Stimulated activated naive B cell treated with anti-CD40 and anti-IgM and Interleukin-4, amounts not matched to agents 10 μg/mL and 1 μg/mL and 100 μg/mL, for 72 hours (primary cell): ENCODE results near the gene PIM1.
A peak's percentile ranks its signal among the peaks of the same experiment; 100 is the strongest.

ENCODE experiments used
- ATAC-seq, 2 donors: fragments of 150-1000 bp; cut with Tn5 transposase; replicated peaks; 2 replicates each; pipeline ENCODE4 v1.10.0; 2021; ENCODE audit warnings: moderate library complexity in 1 of 2
- DNase-seq: peaks from one replicate; pipeline ENCODE4 v3.0.0; 2021
- H3K27ac Mint-ChIP-seq: one replicate; pipeline ENCODE4 v1.8.0; 2022; ENCODE audit warnings: mild to moderate bottlenecking, mixed read lengths
- H3K27me3 Mint-ChIP-seq, 2 donors: one replicate each; pipeline ENCODE4 v1.8.0; 2022; ENCODE audit warnings: mixed read lengths in 2 of 2
- H3K36me3 Mint-ChIP-seq, 2 donors: one replicate each; pipeline ENCODE4 v1.8.0; 2022; ENCODE audit warnings: mixed read lengths in 2 of 2, mild to moderate bottlenecking in 1 of 2
- H3K4me1 Mint-ChIP-seq, 2 donors: one replicate each; pipeline ENCODE4 v1.8.0; 2022; ENCODE audit warnings: mixed read lengths in 2 of 2, mild to moderate bottlenecking in 1 of 2
- H3K4me3 Mint-ChIP-seq, 2 donors: one replicate each; pipeline ENCODE4 v1.8.0; 2022; ENCODE audit warnings: mild to moderate bottlenecking in 2 of 2, mixed read lengths in 2 of 2, moderate library complexity in 1 of 2
- H3K9me3 Mint-ChIP-seq, 2 donors: one replicate each; pipeline ENCODE4 v1.8.0; 2022; ENCODE audit warnings: mixed read lengths in 2 of 2, mild to moderate bottlenecking in 1 of 2

Gene PIM1

DNA sequence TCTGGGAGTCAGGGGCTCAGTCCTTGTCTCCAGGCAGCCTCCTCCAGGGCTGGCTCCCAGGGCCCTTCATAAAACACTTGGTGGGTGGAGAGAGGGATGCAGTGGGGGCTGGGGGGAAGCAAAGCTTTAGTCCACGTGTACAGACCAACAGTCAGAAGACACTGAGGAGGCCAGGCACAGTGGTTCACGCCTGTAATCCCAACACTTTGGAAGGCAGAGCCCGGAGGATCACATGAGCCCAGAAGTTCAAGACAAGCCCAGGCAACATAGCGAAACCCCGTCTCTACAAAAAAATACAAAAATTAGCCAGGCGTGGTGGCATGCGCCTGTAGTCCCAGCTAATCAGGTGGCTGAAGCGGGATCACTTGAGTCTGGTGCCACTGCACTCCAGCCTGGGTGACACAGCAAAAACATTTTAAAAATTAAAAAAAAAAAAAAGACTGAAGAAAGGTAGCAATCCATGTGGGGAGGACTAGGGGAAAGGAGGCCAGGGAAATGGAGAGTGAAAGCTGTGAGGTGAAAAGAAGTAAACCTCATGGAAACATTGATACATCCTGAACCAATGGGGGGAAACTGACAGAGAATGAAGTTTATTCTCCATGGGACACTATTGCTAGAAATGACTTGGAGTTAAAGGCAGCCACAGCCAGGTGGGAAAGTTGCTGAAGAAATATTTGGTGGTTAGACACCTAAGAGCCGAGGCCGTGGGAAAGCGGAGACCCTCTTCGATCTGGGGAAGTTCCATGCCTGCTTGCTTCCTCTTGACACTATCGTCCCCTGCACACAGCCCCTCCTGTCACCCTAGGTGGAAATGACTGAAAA, 35.4 kb downstream of the PIM1 start:
- Mint-ChIP-seq H3K27ac (no peak overlapping the region), H3K27me3 (peaks cover 9 to 26% of the 10 kb centered on the region in 2 donors), H3K4me3 (no peak overlapping the region), H3K9me3 (no peaks in the 10 kb centered on the region), H3K36me3 (no peaks in the 10 kb centered on the region), H3K4me1 (peaks cover 25 to 36% of the 10 kb centered on the region in 2 donors)
- no peak for DNase-seq
- ATAC-seq: peak; percentile 20 to 43

DNA sequence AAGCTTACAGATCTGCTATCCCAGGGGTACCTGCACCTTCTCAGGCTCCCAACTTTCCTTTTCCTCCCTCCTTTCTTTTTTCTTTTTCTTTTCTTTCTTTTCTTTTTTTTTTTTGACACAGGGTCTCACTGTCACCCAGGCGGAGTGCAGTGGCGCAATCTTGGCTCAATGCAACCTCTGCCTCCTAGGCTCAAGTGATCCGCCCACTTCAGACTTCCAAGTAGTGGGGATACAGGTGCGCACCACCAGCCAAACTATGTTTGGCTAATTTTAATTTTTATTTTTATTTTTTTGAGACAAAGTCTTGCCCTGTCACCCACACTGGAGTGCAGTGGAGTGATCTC, 36.0 kb downstream of the PIM1 start:
- no peaks in the 10 kb centered on the region for H3K36me3 Mint-ChIP-seq
- H3K4me1 Mint-ChIP-seq: peaks cover 27 to 40% of the 10 kb centered on the region in 2 donors
- no peak overlapping the region for H3K4me3 Mint-ChIP-seq
- no peak overlapping the region for H3K27ac Mint-ChIP-seq
- DNase-seq: no peak
- ATAC-seq: no peak
- H3K27me3 Mint-ChIP-seq: peaks cover 9 to 23% of the 10 kb centered on the region in 2 donors
- no peaks in the 10 kb centered on the region for H3K9me3 Mint-ChIP-seq

DNA sequence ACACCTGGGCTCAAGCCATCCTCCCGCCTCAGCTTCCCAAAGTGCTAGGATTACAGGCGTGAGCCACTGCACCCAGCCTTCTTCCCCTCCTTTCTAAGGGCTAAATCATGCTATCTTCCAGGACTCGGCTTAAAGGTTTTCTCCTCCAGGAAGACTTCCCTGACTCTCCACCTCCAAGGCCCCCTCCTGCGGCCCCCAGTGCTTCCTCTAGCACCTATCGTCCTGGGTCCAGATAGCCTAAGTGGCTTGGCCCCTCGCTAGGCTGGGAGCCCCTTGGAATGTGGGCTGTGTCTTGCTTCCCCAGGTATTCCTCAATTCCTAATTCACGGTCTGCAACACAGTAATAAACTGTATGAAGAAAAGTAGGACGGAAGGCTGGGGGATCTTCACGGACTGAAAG, 36.7 kb downstream of the PIM1 start:
- ATAC-seq (no peak), DNase-seq (no peak)
- Mint-ChIP-seq H3K27ac (no peak overlapping the region), H3K36me3 (no peaks in the 10 kb centered on the region), H3K4me3 (no peak overlapping the region), H3K27me3 (peaks cover 9 to 23% of the 10 kb centered on the region in 2 donors), H3K9me3 (no peaks in the 10 kb centered on the region), H3K4me1 (peaks cover 27 to 40% of the 10 kb centered on the region in 2 donors)

DNA sequence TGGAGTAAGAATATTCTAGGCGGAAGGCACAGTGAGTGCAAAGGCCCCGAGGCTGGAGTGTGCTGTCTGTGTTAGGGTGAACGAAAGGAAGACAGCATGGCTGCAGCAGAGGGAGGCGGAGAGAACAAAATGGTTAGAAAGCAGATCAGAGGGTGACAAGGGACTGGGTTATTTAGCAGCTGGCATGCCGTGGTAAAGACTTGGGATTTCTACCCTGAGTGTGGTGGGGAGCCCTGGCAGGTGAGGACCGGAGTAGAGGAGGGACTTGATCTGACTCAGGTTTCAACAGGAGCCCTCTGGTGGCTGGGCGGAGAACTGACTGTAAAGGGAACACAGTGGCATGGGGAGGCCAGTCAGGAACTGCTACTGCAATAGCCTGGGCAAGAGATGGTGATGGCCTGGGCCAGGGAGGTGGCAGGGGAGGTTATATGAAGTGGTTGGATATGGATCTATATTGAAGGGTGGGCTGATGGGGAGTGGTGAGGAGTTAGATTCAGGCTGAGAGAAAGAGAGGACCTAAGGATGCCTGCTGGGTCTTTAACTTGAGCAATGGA, 38.0 kb downstream of the PIM1 start:
- Mint-ChIP-seq H3K4me3 (no peak overlapping the region), H3K27me3 (peaks cover 9 to 23% of the 10 kb centered on the region in 2 donors), H3K4me1 (peaks cover 22 to 34% of the 10 kb centered on the region in 2 donors), H3K36me3 (no peaks in the 10 kb centered on the region), H3K9me3 (no peaks in the 10 kb centered on the region), H3K27ac (no peak overlapping the region)
- DNase-seq: peak; percentile 71
- peak; percentile 85 to 86 for ATAC-seq

DNA sequence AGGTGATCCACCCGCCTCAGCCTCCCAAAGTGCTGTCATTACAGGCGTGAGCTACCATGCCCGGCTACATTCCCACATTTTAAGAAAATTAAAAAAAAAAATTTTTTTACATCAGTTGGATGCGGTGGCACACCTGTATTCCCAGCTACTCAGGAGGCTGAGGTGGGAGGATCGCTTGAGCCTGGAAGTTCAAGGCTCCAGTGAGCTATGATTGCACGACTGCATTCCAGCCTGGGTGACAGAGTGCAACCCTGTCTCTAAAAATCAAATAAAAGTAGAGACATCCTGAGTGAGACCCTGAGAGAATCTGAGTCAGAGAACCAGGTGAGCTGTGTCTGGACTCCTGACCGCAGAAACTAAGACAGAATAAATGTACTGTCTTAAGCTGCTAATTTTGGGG, 38.8 kb downstream of the PIM1 start:
- no peak overlapping the region for H3K4me3 Mint-ChIP-seq
- ATAC-seq (no peak), DNase-seq (no peak)
- H3K27ac Mint-ChIP-seq: no peak overlapping the region
- H3K9me3 Mint-ChIP-seq: no peaks in the 10 kb centered on the region
- no peaks in the 10 kb centered on the region for H3K36me3 Mint-ChIP-seq
- H3K4me1 Mint-ChIP-seq: peaks cover 20 to 33% of the 10 kb centered on the region in 2 donors
- H3K27me3 Mint-ChIP-seq: peaks cover 9 to 23% of the 10 kb centered on the region in 2 donors

DNA sequence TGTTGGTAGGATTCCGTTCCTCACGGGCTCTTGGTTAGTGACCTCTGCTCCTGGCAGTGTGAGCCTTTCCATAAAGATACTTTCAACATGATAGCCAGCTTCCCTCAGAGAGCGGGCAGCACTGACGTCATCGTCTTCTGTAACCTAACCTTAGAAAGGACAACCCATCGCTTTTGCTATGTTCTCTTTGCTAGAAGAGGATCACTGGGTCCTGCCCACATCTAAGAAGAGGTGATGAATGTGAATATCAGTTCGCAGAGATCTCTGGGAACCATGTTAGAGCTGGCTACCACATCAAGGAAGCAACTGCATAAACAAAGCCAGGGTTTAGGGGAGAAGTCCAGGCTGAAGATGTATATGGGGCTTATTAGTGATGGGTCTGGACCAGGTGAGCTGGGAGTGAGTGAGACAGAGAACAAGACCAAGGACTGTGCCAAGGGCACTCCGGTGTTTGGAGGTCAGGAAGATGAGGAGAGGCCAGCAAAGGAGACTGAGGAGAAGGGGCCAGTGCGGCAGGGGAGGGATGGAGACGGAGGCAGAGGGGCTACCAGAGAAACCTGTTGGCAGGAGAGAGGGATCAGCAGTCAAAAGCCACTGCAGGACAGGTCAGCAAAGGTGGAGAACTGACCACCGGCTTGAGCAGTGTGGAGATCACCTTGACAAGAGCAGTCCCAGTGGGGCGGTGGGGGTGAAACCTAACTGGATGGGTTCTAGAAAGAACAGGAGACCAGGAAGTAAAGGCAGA, 39.7 kb downstream of the PIM1 start:
- Mint-ChIP-seq H3K27ac (no peak overlapping the region), H3K27me3 (peaks cover 4 to 17% of the 10 kb centered on the region in 2 donors), H3K36me3 (no peaks in the 10 kb centered on the region), H3K9me3 (no peaks in the 10 kb centered on the region), H3K4me3 (no peak overlapping the region), H3K4me1 (peaks cover 16 to 33% of the 10 kb centered on the region in 2 donors)
- no peak for ATAC-seq
- no peak for DNase-seq

DNA sequence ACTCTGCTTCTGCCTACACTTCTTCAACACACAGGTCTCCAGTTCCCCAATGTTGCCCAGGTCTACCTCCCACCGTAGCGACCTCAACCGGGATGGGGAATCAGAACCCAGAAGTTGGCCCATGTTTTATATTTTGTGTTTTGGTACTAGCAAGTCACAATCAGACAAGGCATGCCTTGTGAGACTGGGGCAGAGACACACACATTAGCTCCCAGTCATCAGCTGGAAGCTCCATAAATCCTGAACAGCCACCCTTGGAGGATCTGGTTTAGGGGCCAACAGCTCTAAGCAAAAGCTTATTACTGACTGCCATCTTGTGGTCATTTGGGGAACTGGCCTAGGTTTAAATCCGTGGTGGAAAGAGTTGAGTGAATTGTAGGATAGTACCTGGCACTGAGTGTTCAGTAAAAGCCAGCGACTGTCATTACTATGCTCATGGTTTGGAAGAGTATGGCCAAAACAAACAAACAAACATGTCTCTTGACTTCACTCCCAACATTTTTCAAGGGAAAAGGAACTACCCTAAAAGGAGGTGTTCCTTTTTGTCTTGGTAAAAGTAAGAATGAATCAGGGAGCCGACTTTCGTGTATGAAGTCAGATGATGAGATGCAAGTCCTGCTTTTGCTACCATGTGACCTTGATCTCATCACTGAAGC, 40.5 kb downstream of the PIM1 start:
- no peaks in the 10 kb centered on the region for H3K36me3 Mint-ChIP-seq
- peak; percentile 77 to 84 for ATAC-seq
- H3K4me3 Mint-ChIP-seq: no peak overlapping the region
- DNase-seq: peak; percentile 62
- no peaks in the 10 kb centered on the region for H3K9me3 Mint-ChIP-seq
- H3K27ac Mint-ChIP-seq: peak overlapping the region; percentile 22
- H3K27me3 Mint-ChIP-seq: peaks cover 4 to 17% of the 10 kb centered on the region in 2 donors
- peaks cover 16 to 28% of the 10 kb centered on the region in 2 donors for H3K4me1 Mint-ChIP-seq

DNA sequence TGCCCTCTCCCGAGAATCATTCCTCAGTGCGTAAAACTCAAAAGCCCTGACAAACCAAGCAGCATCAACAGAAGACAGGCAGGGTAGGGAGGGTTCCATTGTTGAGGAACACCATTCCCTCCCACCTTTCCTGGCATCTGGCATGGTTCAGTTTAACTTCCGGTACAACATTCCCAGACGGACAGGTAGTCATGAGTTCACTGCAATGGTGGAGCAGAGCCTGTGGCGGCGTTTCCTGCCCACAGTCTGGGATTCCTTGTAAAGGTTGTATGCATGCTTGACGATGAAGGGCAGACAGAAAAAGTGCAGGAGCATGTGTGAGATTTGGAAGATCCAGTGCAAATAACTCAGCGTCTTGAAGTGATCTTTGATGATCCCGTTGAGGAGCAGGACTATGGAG, 42.3 kb downstream of the PIM1 start:
- Mint-ChIP-seq H3K27ac (no peak overlapping the region), H3K4me1 (peaks cover 12 to 22% of the 10 kb centered on the region in 2 donors), H3K27me3 (peaks cover 4 to 9% of the 10 kb centered on the region in 2 donors), H3K4me3 (no peak overlapping the region), H3K36me3 (no peaks in the 10 kb centered on the region), H3K9me3 (no peaks in the 10 kb centered on the region)
- no peak for DNase-seq
- no peak for ATAC-seq

DNA sequence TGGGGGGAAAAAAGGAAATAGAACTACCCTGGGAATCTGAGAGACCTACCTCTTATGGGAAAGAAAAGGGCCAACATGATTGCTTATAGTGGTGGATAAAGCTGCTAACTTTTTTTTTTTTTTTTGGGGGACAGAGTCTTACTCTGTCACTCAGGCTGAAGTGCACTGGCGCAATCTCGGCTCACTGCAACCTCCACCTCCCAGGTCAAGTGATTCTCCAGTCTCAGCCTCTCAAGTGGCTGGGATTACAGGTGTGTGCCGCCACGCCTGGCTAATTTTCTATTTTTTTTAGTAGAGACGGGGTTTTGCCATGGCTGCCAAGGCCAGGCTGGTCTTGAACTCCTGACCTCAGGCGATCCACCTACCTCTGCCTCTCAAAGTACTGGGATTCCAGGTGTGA, 48.1 kb downstream of the PIM1 start:
- Mint-ChIP-seq H3K4me3 (no peak overlapping the region), H3K4me1 (peaks cover 12 to 17% of the 10 kb centered on the region in 2 donors), H3K27ac (no peak overlapping the region), H3K36me3 (no peaks in the 10 kb centered on the region), H3K27me3 (no peaks in the 10 kb centered on the region), H3K9me3 (no peaks in the 10 kb centered on the region)
- ATAC-seq: no peak
- DNase-seq: no peak

DNA sequence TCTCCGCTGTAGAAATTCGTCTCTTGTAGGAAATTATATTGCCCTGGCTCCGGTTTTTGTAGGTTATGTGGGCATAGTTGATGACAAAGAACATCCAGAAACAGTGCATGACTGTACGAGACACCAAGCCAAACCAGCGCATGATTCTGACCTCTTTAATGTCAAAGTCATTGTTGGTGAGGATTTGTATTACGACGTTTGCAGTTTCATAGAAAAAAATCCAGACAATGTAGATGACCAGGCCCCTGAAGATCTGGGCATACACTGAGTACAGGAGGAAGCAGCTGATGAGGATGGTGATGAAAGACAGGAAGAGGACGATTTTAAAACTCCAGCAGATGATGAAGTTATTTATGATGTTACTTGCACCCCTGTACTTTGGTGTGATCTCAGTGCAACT, 48.6 kb downstream of the PIM1 start:
- H3K4me3 Mint-ChIP-seq: no peak overlapping the region
- no peaks in the 10 kb centered on the region for H3K36me3 Mint-ChIP-seq
- H3K27me3 Mint-ChIP-seq: no peaks in the 10 kb centered on the region
- DNase-seq (no peak), ATAC-seq (no peak)
- no peaks in the 10 kb centered on the region for H3K9me3 Mint-ChIP-seq
- H3K4me1 Mint-ChIP-seq: peaks cover 12 to 17% of the 10 kb centered on the region in 2 donors
- H3K27ac Mint-ChIP-seq: no peak overlapping the region

DNA sequence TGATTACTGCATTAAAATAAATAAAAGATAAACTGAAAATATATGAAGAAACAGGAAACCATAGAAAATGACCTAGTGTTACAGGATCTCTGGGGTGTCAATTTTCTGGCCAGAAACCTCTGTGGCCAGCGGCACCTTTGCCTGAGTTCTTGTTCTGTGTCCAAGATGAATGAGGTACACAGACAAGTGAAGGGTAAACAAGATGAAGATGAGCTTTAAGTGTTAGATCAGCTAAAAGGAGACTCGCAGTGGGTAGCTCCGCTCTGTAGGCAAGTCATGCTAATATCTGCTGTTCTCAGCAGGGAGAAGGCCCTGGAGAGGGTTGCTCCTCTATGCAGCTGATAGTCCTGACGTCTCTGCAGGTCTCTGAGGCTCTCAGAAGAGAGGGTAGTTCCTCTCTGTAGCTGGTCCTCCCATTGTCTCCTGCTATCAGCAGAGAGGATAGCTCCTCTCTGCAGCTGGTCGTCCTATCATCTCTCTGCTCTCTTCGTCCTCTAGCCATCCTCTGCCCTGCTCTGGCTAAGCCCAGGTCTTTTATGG, 51.7 kb downstream of the PIM1 start:
- Mint-ChIP-seq H3K4me3 (peak overlapping the region; percentile 80 to 84), H3K27me3 (no peaks in the 10 kb centered on the region), H3K27ac (peak overlapping the region; percentile 56), H3K9me3 (no peaks in the 10 kb centered on the region), H3K4me1 (peaks cover 10 to 17% of the 10 kb centered on the region in 2 donors), H3K36me3 (no peaks in the 10 kb centered on the region)
- peak in 1 of 2 donors; percentile 1 for ATAC-seq
- no peak for DNase-seq

DNA sequence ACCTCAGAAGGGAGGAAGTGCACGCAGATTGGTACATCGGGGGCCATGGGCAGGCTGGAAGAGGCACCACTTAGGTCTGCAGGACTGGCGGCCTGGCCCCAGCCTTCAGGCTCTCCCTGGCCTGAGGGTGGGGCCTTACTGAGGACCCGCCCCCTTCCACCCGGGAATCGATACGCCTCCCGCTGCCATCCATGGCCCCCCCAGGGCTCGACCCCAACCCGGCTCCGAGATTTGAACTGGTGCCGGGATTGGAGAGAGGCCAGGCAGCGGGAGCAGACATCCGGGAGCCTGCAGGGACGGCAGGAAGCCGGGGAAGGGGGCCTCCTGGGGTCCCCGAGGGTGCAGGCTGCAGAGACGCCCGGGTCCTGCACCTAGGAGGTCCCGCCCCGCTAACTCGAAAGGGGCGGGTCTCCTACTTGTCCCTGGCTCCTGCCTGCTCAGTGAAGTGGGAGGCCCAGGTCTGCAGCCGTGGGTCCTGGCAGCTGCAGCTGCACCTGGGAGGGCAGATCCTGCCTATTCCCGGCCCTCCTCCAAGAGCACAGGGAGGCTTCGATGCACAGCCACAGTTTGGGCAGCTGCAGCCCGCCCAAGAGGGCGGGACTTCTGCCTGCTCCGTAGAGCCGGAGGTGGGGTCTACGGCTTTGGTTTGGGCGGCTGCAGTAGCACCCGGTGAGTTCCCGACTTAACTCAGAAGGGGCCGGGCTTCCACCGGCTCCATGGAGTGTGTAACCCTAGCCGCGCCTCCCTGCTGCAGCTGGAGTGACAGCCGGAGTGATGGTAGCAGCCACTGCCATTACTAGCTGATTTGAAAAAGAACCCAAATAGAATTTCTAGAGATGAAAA, 52.4 kb downstream of the PIM1 start:
- peaks cover 10 to 17% of the 10 kb centered on the region in 2 donors for H3K4me1 Mint-ChIP-seq
- H3K27me3 Mint-ChIP-seq: no peaks in the 10 kb centered on the region
- peak; percentile 98 for ATAC-seq
- peak overlapping the region; percentile 56 for H3K27ac Mint-ChIP-seq
- peak; percentile 74 for DNase-seq
- no peaks in the 10 kb centered on the region for H3K9me3 Mint-ChIP-seq
- H3K4me3 Mint-ChIP-seq: peak overlapping the region; percentile 80 to 84
- H3K36me3 Mint-ChIP-seq: no peaks in the 10 kb centered on the region

DNA sequence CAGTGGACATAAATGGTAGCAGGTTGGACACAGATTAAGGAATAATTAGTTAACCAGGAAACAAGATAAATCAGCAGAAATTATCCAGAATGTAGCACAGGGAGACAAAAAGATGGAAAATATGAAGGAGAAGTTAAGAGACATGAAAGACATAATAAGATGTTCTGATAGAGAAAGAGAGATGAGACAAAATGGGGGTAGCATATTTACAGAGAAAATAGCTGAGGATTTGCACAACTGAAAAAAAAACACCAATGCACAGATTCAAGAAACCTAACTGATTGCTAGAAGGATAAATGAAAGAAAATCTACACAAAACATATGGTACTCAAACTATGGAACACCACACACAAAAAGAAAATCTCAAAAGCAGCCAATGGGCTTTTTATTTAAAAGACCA, 53.0 kb downstream of the PIM1 start:
- Mint-ChIP-seq H3K4me1 (peaks cover 10 to 17% of the 10 kb centered on the region in 2 donors), H3K36me3 (no peaks in the 10 kb centered on the region), H3K27ac (peak overlapping the region; percentile 53), H3K4me3 (peak overlapping the region; percentile 80 to 84), H3K9me3 (no peaks in the 10 kb centered on the region), H3K27me3 (no peaks in the 10 kb centered on the region)
- ATAC-seq (no peak), DNase-seq (no peak)
